ENCODE results near the gene ZEB2.

The ZEB2 gene

DNA sequence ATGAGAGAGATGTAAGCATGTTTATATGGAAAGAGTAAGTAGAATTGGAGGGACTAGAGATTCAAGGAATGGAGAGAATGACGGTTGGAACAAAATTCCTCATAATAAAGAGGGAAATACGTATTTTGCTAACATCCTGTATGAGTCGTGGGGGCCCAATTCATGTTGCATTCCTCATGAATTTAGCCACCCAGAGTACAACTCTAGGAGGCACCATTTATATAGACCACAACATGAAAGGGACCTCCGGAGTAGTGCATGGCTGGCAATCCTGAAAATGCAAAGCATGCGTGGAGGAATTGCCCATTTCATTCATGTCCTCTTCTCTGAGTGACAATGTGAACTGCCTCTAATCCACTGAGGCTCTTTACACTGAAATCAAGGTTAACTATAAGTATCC lies 168.2 kb downstream of the ZEB2 start:
- no peak for DNase-seq (ENCODE audit: low spot score)

- no peak for DNase-seq (ENCODE audit: low spot score)
These were observed 169.6 kb downstream of the ZEB2 start for GRCh38 chr2:144350151-144350802.

- DNase-seq (ENCODE audit: low spot score): no peak
These were observed 170.2 kb downstream of the ZEB2 start for GRCh38 chr2:144349674-144350073.

DNA sequence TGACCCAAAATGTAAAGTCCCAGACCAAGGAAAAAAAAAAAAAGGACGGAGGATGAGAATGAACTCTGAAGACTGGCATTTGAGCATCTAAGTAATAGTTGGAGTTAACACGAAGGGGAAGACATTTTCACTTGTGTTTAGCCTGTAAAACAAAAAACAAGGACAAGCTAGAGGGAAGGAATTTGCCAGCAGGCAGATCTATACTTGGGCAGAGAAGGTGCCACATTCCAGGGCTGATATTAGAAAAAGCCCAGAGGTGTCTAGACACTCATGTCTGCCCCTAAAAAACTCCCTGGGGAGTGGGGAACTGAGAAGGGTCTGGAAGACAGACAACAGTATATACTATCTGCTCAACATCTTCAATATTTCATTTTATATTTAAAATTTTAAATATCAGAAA lies 171.1 kb downstream of the ZEB2 start:
- DNase-seq (ENCODE audit: low spot score): no peak

DNA sequence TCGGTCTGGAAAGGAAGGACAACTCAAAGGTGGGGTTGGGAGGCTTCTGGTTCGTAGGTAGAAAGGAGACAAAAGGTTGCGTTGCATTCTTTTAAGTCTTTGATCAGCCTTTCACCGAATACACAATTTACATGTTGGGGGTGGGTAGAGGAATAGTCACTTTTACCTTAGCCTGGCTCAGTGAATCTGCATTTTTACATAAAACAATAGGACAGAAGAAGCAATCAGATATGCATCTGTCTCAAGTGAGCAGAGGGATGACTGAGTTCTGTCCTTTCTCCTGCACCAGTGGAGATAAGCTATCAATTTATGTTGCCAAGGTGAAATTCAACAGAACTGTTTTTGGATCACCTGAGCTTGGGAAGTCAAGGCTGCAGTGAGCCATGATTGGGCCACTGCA lies 173.7 kb downstream of the ZEB2 start:
- DNase-seq (ENCODE audit: low spot score): no peak

- DNase-seq (ENCODE audit: low spot score): no peak
These were observed 176.8 kb downstream of the ZEB2 start for GRCh38 chr2:144343145-144343544.

GRCh38 chr2:144341538-144341937 lies 178.4 kb downstream of the ZEB2 start:
- no peak for DNase-seq (ENCODE audit: low spot score)

DNA sequence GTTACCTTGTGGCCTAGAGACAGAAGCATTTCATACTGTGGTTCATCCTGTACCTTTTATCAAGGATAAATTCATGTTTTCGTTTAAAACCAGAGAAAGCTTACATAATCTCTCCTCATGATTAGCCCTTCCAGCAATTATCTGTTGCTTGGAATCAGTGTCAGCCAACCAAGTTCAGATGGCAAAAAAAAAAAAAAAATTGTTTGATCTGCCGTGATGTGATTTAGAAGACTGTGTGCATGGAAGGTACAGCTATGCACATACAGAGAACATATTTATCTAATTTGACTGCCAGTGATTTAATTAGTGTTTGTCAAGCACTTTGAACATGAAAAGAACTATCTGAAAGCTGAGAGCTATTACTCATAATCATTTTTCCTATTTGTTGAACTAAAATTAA lies 180.9 kb downstream of the ZEB2 start:
- no peak for DNase-seq (ENCODE audit: low spot score)

DNA sequence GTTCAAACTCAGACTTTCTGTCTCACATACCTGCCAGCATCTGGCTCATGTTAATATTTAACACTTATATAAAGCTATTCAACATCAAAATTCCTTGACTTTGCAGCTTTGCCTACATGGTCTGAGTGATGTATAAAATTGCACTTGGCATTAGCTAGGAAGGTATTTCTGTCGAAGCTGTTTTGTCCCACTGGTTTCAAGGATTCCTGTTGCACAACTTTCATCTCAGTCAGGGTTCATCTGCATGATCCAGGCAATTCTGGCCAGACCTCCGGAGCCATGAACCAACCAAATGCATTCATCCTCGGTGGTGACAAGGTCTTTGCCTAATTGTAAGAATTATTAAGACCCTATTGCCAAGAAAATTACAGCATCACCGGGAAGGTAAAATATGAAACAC lies 185.4 kb downstream of the ZEB2 start:
- DNase-seq (ENCODE audit: low spot score): no peak

All from hematopoietic multipotent progenitor cell treated with erythropoietin and hydrocortisone succinate and interleukin-3 and kit ligand, for 17 days (in vitro differentiated cells).